ENCODE results near the gene ALDH3B2. TPM values are rescaled to one million over a fixed set of nuclear protein-coding genes. Genes with fewer than 3 reads are reported as not detected.
"Not testable (repeated sequence)": the region's sequence is repeated elsewhere in the genome, so short reads cannot be mapped to it uniquely, and the experiment has no call there.

Gene ALDH3B2
- total RNA-seq, 1 experiment from 2014 or later, result not detected

- not testable (repeated sequence) for DNase-seq (ENCODE audit: low spot score)
These were observed 11.4 kb upstream of the ALDH3B2 start for GRCh38 chr11:67685641-67686332.

GRCh38 chr11:67682126-67683034, 8.0 kb upstream of the ALDH3B2 start:
- not testable (repeated sequence) for DNase-seq (ENCODE audit: low spot score)

- no peak for DNase-seq (ENCODE audit: low spot score)
These were observed 6.5 kb upstream of the ALDH3B2 start for GRCh38 chr11:67680696-67681470.

GRCh38 chr11:67675058-67675747, 780 bp upstream of the ALDH3B2 start:
- no peak for DNase-seq (ENCODE audit: low spot score)

- DNase-seq (ENCODE audit: low spot score), result no peak
These were observed 521 bp downstream of the ALDH3B2 start for GRCh38 chr11:67673902-67674301.

- DNase-seq (ENCODE audit: low spot score), result no peak
These were observed 1.1 kb downstream of the ALDH3B2 start for GRCh38 chr11:67673358-67673757.

DNA sequence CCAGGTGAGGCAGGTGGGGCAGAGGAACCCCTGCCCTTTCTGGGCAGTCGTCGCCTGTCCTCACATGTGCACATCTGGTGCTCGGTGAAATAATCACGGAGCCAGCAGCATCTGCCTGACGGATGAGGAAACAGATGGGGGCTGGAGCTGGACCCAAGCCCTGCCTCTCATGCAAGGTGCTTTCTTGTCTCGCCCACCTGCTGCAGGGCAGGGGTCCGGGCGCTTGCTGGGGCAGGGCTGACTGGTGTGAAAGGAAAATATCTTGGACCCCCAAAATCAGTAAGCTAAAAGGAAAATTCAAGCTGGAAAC, 3.3 kb downstream of the ALDH3B2 start:
- no peak for DNase-seq (ENCODE audit: low spot score)

- no peak for DNase-seq (ENCODE audit: low spot score)
These were observed 3.9 kb downstream of the ALDH3B2 start for GRCh38 chr11:67670316-67671210.

DNA sequence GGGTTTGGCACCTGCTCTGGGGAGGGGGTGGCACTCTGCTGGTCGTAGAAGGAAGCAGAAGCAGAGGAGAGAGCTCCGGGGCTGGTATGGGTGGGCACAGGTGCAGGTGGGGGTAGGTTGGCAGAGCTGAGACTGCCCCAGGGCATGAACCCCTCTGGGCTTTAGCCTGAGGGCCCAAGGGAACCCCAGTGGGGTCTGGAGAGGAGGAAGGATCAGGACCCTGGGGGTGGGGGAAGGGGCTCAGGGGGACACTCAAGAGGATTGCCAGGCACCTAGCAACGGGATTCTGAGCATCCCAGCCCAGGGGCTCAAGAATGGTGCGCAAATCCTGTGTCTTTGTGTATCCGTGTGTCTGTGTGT, 6.3 kb downstream of the ALDH3B2 start:
- no peak for DNase-seq (ENCODE audit: low spot score)

DNA sequence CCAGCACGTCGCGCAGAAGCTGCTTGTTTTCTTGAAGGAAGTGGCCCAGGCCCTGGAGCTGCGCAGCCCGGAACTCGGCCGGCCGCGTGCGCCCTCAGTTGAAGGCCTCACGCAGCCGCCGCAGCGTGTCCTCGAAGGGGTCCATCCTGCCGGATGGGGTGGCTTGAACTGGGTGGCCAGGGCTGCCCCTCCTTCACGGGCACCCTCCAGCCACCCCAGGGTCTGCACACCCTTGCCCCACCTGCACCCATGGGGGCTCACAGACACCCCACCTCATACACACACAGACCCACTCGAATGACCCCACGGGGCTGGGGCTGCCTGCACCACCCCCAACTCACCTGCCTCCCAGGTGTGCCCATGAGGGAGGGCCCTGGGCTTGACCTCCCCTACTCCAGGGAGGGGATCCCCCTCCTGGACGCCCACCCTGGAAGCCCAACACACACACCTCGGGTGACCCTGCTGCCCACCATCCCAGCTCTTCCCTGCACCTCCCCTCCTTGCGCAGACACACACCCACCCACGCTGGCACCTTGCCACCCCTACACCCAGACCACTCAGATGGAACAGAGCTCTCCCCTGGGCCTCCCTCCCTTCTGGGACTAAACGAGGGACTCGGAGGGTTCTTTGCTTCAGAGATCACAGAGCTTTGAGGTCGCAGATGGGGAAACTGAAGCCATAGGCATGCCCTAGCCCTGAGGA, 6.8 kb downstream of the ALDH3B2 start:
- no peak for DNase-seq (ENCODE audit: low spot score)

DNA sequence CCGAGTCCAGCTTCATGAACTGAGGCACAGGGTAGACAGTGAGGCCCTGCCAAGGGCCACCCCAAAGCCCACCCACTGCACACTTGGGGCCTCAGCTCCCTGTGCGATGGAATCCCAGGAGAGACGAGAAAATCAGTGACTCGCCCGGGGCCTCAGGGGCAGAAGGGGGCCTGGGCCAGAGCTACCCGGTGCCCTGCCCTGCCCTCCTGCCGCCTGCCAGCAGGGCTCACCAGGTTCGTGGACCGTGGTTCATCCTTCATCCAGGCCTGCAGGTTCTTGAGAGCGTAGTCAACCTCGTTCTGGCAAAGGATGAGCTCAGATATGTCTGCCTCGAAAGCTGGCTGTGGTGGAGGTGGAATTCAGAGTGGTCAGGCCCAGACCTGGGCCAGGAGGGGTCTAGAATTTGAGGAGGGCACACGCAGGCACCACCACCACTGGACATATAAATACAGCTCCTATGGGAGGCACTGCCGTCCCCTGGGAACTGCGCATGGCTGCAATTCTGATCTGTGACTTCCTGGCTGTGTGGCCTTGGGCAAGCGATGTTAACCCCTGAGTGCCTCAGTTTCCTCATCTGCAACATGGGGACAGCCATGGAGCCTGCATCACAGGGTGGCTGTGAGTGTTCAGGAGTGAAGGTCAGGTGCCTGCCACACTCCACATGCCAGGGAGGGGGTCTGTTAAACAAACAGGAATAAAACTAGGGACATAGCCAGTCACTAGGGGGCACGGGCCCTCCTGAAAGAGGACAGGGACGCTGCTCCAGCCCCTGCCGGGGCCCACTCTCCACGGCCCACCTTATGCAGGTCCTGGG, 7.5 kb downstream of the ALDH3B2 start:
- DNase-seq (ENCODE audit: low spot score), result no peak

DNA sequence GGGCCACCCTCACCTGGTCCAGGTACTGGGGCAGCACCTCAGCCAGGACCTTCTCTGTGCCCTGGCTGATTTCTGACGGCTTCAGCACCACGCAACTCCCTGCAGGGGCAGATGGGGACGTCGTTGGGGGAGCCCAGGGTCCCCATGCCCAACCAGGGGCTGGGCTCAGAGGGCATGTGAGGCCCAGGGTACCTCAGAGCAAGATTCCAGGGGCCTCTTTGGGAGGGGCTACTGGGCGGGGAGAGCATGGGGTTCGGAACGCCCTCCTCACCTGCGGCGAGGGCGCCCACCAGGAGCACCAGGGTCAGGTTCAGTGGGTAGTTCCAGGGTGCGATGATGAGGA, 8.1 kb downstream of the ALDH3B2 start:
- no peak for DNase-seq (ENCODE audit: low spot score)

- DNase-seq (ENCODE audit: low spot score), result no peak
These were observed 8.7 kb downstream of the ALDH3B2 start for GRCh38 chr11:67665541-67666302.

- no peak for DNase-seq (ENCODE audit: low spot score)
These were observed 9.5 kb downstream of the ALDH3B2 start for GRCh38 chr11:67664696-67665540.

- DNase-seq (ENCODE audit: low spot score), result no peak
These were observed 10.2 kb downstream of the ALDH3B2 start for GRCh38 chr11:67664213-67664585.

GRCh38 chr11:67663532-67664212, 10.8 kb downstream of the ALDH3B2 start:
- no peak for DNase-seq (ENCODE audit: low spot score)

DNA sequence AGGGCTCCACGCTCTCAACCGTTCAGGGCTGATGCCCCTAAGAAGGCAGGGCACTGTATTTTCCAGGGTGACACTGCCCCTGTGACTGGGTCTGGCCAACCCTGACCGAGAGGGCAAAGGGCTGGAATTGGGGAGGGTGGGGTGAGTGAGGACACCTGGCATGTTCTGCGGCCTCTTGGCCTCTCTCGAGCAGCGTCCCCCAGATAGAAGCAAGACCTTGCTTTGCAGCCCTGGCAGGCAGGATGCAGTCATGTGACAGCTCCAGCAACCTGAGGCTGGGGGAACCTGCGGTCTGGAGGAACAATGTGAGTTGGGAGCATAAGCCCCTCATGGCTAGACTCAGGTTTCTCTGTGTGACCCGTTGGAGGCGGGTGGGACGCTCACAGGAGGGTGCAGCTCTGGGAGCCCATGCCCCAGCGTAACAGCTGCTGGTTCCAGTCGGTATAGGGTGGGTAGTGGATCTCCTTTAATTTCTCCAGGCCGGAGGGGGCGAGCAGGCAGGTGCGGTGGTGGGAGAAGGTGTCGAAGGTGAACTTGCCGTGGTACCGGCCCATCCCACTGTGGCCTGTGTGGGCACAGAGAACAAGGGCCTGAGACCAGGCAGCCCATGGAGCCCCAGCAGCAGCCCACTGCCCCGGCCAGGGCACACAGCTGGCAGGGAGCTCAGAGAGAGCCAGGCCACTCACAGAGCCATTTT, 11.4 kb downstream of the ALDH3B2 start:
- no peak for DNase-seq (ENCODE audit: low spot score)

Data from A172 (cell line).